PC-9 (cell line): ENCODE measurements around the gene AASDHPPT. TPM values are rescaled to one million over a fixed set of nuclear protein-coding genes. Genes with fewer than 3 reads are reported as not detected.

Experiments used
- BruUV-seq: library from RNA; stranded (reverse); fragments of 400-500 nt; replicated peaks from 2 replicates; lab custom pipeline; 2021; lab: Mats Ljungman, UMichigan
- CTCF ChIA-PET: fragments of 300-600 bp; sonication (Branson Sonifier 250); formaldehyde crosslinking; loops from one replicate; lab custom pipeline; 2022; ENCODE audit warnings: antibody characterized with exemption; lab: Charles Lee
- POLR2A ChIA-PET: fragments of 300-600 bp; sonication (Branson Sonifier 250); formaldehyde crosslinking; loops from one replicate; lab custom pipeline; 2022; ENCODE audit warnings: antibody characterized with exemption; ENCODE audit not compliant: unreplicated experiment; lab: Charles Lee
- DNase-seq, 2 experiments: peaks; one replicate each; pipeline versions ENCODE4 v3.0.0 to v3.0.0-alpha.2; 2015 to 2022; ENCODE audit warnings: mixed read lengths in 1 of 2
- H2AFZ ChIP-seq: fragments of 200-600 bp; sonication (generic); 2 replicates; pipeline ENCODE4 v1.8.1; 2017; ENCODE audit warnings: antibody characterized with exemption
- H3F3A ChIP-seq: fragments of 200-600 bp; sonication (generic); 2 replicates; pipeline ENCODE4 v1.8.1; 2017; ENCODE audit warnings: antibody characterized with exemption, mild to moderate bottlenecking, low read depth; ENCODE audit not compliant: insufficient read depth
- H3K27ac ChIP-seq: fragments of 200-600 bp; sonication (generic); 2 replicates; pipeline ENCODE4 v1.6.1; 2016; ENCODE audit warnings: mixed run types
- H3K27me3 ChIP-seq: fragments of 200-600 bp; sonication (generic); 2 replicates; pipeline ENCODE4 v1.6.1; 2016; ENCODE audit warnings: low read depth, mixed run types; ENCODE audit not compliant: insufficient read depth
- H3K36me3 ChIP-seq: fragments of 200-600 bp; sonication (generic); 2 replicates; pipeline ENCODE4 v1.6.1; 2016; ENCODE audit warnings: low read depth, mixed run types
- H3K4me1 ChIP-seq: fragments of 200-600 bp; sonication (generic); replicated peaks from 2 replicates; pipeline ENCODE4 v1.6.1; 2016; ENCODE audit warnings: mixed run types; ENCODE audit not compliant: insufficient read depth
- H3K4me2 ChIP-seq: fragments of 200-600 bp; sonication (generic); 2 replicates; pipeline ENCODE4 v1.6.1; 2017; ENCODE audit warnings: mixed run types
- H3K4me3 ChIP-seq: fragments of 200-600 bp; sonication (generic); 2 replicates; pipeline ENCODE4 v1.6.1; 2016; ENCODE audit warnings: mixed run types
- H3K79me2 ChIP-seq: fragments of 200-600 bp; sonication (generic); 2 replicates; pipeline ENCODE4 v1.6.1; 2017; ENCODE audit warnings: low read depth, mixed run types
- H3K9me2 ChIP-seq: fragments of 200-600 bp; sonication (generic); 2 replicates; pipeline ENCODE4 v1.8.1; 2017; ENCODE audit warnings: mild to moderate bottlenecking; ENCODE audit not compliant: insufficient read depth
- H3K9me3 ChIP-seq: fragments of 200-600 bp; sonication (generic); 2 replicates; pipeline ENCODE4 v1.8.1; 2016; ENCODE audit warnings: low read depth; ENCODE audit not compliant: insufficient read depth
- H4K20me1 ChIP-seq: fragments of 200-600 bp; sonication (generic); 2 replicates; pipeline ENCODE4 v1.8.1; 2017; ENCODE audit not compliant: insufficient read depth
- EZH2 ChIP-seq: fragments of 200-600 bp; sonication (generic); IDR thresholded peaks from 2 replicates; pipeline ENCODE4 v1.8.0; 2017; ENCODE audit warnings: antibody characterized with exemption, low read depth
- intact Hi-C: fragments of 100-400 bp; cut with micrococcal nuclease; formaldehyde crosslinking; loops from one replicate; pipeline ENCODE4 v1.10.0; 2022; ENCODE audit not compliant: unreplicated experiment
- total RNA-seq: library from RNA; stranded (reverse); gene quantifications from 2 replicates; pipeline ENCODE4 v1.2.3, GENCODE V29; 2021
- TF ChIP-seq, protein P1 (sequence below): fragments of 200-600 bp; sonication (generic); conservative IDR thresholded peaks from 2 replicates; pipeline ENCODE4 v1.6.1; 2017; ENCODE audit warnings: mixed run types, antibody characterized with exemption, mild to moderate bottlenecking, moderate library complexity

Gene AASDHPPT
- total RNA-seq, 1 experiment from 2014 or later = 31.4 TPM

DNA sequence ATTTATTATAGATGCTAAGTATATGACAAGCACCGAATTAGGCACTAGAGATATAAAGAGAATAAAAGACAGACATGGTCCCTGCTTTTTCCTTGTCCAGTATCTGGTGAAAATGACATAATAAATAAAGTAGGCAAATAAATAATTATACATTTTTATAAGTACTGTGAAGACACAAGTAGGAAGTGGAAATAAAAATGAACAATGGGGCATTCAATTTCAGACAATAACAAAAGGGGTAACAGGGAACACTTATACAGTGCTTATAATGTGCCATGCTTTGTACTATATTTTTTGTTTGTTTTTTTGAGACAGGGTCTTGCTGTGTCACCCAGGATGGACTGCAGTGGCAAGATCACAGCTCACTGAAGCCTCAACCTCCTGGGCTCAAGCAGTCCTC lies 4.7 kb upstream of the AASDHPPT start:
- TF ChIP-seq, protein P1, sequence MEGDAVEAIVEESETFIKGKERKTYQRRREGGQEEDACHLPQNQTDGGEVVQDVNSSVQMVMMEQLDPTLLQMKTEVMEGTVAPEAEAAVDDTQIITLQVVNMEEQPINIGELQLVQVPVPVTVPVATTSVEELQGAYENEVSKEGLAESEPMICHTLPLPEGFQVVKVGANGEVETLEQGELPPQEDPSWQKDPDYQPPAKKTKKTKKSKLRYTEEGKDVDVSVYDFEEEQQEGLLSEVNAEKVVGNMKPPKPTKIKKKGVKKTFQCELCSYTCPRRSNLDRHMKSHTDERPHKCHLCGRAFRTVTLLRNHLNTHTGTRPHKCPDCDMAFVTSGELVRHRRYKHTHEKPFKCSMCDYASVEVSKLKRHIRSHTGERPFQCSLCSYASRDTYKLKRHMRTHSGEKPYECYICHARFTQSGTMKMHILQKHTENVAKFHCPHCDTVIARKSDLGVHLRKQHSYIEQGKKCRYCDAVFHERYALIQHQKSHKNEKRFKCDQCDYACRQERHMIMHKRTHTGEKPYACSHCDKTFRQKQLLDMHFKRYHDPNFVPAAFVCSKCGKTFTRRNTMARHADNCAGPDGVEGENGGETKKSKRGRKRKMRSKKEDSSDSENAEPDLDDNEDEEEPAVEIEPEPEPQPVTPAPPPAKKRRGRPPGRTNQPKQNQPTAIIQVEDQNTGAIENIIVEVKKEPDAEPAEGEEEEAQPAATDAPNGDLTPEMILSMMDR = no peak
- TF ChIP-seq EZH2 = no peak
- no peak overlapping the region for H3K4me3 ChIP-seq
- CTCF ChIA-PET = no interaction called here
- no peaks in the 10 kb centered on the region for H3K36me3 ChIP-seq
- H3K27me3 ChIP-seq = no peaks in the 10 kb centered on the region
- no peak overlapping the region for H3K27ac ChIP-seq
- H3K4me2 ChIP-seq = no peak overlapping the region
- no TSS peak for BruUV-seq
- no peaks in the 10 kb centered on the region for H4K20me1 ChIP-seq
- H3K9me2 ChIP-seq = no peaks in the 10 kb centered on the region
- POLR2A ChIA-PET = no interaction called here
- no peak overlapping the region for H2AFZ ChIP-seq
- peaks cover 3% of the 10 kb centered on the region for H3K79me2 ChIP-seq
- no peaks in the 10 kb centered on the region for H3F3A ChIP-seq
- H3K4me1 ChIP-seq = 0 out of 2 replicates have a peak, but pooled peaks cover 10% of the 10 kb centered on the region
- no peak for DNase-seq
- no peaks in the 10 kb centered on the region for H3K9me3 ChIP-seq
- intact Hi-C loops = no loop called here

- H3K9me3 ChIP-seq = no peaks in the 10 kb centered on the region
- H2AFZ ChIP-seq = peak overlapping the region; percentile 96
- no peaks in the 10 kb centered on the region for H3K27me3 ChIP-seq
- H3K79me2 ChIP-seq = peaks cover 39% of the 10 kb centered on the region
- H3K4me3 ChIP-seq = peak overlapping the region; percentile 70
- no peaks in the 10 kb centered on the region for H3K9me2 ChIP-seq
- peaks cover 22% of the 10 kb centered on the region for H3K36me3 ChIP-seq
- no peak for DNase-seq
- no peaks in the 10 kb centered on the region for H3F3A ChIP-seq
- peak overlapping the region; percentile 86 for H3K4me2 ChIP-seq
- peaks cover 25% of the 10 kb centered on the region for H3K4me1 ChIP-seq
- H3K27ac ChIP-seq = peak overlapping the region; percentile 17
- intact Hi-C loops = loop anchor here (2.0 kb wide), 1 partner anchor 54 kb away; the partner anchor contains the start of gene MSANTD4
- H4K20me1 ChIP-seq = peaks cover 18% of the 10 kb centered on the region; the same call in 1 of the 2 replicates
- BruUV-seq = TSS peak; percentile 79
- CTCF ChIA-PET = no interaction called here
- TF ChIP-seq, protein P1 = no peak
- TF ChIP-seq EZH2 = no peak
- POLR2A ChIA-PET = interaction anchor here (0.6 kb wide), 1 partner anchor 212 kb away, joined by 3 read pairs; no protein-coding TSS in a partner anchor
These were observed 1.1 kb upstream of the AASDHPPT start for GRCh38 chr11:106076171-106076918.

- CTCF ChIA-PET = interaction anchor here (0.6 kb wide), 1 partner anchor 1913 kb away, joined by 3 read pairs; no protein-coding TSS in a partner anchor
- intact Hi-C loops = loop anchor here (2.0 kb wide), 1 partner anchor 54 kb away; the partner anchor contains the start of gene MSANTD4
- peak; percentile 98 to 99 for DNase-seq
- H3K27ac ChIP-seq = peak within 1 kb of the TSS; percentile 63
- TF ChIP-seq, protein P1 = peak; percentile 56; the same call in 1 of the 2 replicates
- TF ChIP-seq EZH2 = no peak
- POLR2A ChIA-PET = interaction anchor here (0.5 to 0.7 kb wide), 3 partner anchors 15 to 1790 kb away, joined by 3 to 5 read pairs (median 5); no protein-coding TSS in a partner anchor
- H3K79me2 ChIP-seq = peaks cover 42% of the 10 kb centered on the region
- peaks cover 20% of the 10 kb centered on the region; the same call in 1 of the 2 replicates for H4K20me1 ChIP-seq
- H3K27me3 ChIP-seq = no peaks in the 10 kb centered on the region
- no peaks in the 10 kb centered on the region for H3K9me2 ChIP-seq
- H2AFZ ChIP-seq = peak within 1 kb of the TSS; percentile 98
- peaks cover 25% of the 10 kb centered on the region for H3K4me1 ChIP-seq
- H3K36me3 ChIP-seq = peaks cover 26% of the 10 kb centered on the region
- no TSS peak for BruUV-seq
- peak within 1 kb of the TSS; percentile 96 for H3K4me2 ChIP-seq
- peak within 1 kb of the TSS; percentile 88 for H3K4me3 ChIP-seq
- H3K9me3 ChIP-seq = no peaks in the 10 kb centered on the region
- H3F3A ChIP-seq = no peaks in the 10 kb centered on the region
These were observed 398 bp upstream of the AASDHPPT start, which contains the start of gene KBTBD3 for GRCh38 chr11:106076919-106077608. TSS of gene KBTBD3 (minus strand) at chr11:106077347. CDS start at chr11:106059097, 18,250 bp downstream.
